ENCODE data around the gene CEP97.
A peak's percentile ranks its signal among the peaks of the same experiment; 100 is the strongest.
"Not testable (repeated sequence)": the region's sequence is repeated elsewhere in the genome, so short reads cannot be mapped to it uniquely, and the experiment has no call there.

The CEP97 gene

GRCh38 chr3:101693540-101693939 is 30.9 kb upstream of the CEP97 start:
- peak; percentile 66 for DNase-seq (ENCODE audit: low read depth)
- H3K4me3 ChIP-seq (ENCODE audit: low read depth, low read length), result not testable (repeated sequence)

GRCh38 chr3:101694836-101695235 is 29.6 kb upstream of the CEP97 start:
- not testable (repeated sequence) for DNase-seq (ENCODE audit: low read depth); H3K4me3 ChIP-seq (ENCODE audit: low read depth, low read length)

More at GRCh38 chr3:101693540-101693939, 30.9 kb upstream of the CEP97 start:
- peak; percentile 61 for TF ChIP-seq CTCF (IDR thresholded peaks at IDR 0.05; ENCODE audit: insufficient read depth, low read depth, low read length, missing control alignments)

DNA sequence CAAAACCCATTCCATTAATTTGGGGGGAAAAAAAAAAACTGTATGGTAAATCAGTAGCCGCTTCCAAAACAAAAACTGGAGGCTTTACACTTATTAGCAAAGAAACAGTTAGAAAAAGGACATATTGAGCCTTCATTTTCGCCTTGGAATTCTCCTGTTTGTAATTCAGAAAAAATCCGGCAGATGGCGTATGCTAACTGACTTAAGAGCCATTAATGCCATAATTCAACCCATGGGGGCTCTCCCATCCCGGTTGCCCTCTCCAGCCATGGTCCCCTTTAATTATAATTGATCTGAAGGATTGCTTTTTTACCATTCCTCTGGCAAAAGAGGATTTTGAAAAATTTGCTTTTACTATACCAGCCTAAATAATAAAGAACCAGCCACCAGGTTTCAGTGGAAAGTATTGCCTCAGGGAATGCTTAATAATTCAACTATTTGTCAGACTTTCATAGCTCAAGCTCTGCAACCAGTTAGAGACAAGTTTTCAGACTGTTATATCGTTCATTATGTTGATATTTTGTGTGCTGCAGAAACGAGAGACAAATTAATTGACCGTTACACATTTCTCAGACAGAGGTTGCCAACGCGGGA is 28.5 kb upstream of the CEP97 start:
- TF ChIP-seq CTCF (IDR thresholded peaks at IDR 0.05; ENCODE audit: insufficient read depth, low read depth, low read length, missing control alignments), result peak; percentile 53
- DNase-seq (ENCODE audit: low read depth), result peak; percentile 77
- H3K4me3 ChIP-seq (ENCODE audit: low read depth, low read length), result no peak overlapping the region

DNA sequence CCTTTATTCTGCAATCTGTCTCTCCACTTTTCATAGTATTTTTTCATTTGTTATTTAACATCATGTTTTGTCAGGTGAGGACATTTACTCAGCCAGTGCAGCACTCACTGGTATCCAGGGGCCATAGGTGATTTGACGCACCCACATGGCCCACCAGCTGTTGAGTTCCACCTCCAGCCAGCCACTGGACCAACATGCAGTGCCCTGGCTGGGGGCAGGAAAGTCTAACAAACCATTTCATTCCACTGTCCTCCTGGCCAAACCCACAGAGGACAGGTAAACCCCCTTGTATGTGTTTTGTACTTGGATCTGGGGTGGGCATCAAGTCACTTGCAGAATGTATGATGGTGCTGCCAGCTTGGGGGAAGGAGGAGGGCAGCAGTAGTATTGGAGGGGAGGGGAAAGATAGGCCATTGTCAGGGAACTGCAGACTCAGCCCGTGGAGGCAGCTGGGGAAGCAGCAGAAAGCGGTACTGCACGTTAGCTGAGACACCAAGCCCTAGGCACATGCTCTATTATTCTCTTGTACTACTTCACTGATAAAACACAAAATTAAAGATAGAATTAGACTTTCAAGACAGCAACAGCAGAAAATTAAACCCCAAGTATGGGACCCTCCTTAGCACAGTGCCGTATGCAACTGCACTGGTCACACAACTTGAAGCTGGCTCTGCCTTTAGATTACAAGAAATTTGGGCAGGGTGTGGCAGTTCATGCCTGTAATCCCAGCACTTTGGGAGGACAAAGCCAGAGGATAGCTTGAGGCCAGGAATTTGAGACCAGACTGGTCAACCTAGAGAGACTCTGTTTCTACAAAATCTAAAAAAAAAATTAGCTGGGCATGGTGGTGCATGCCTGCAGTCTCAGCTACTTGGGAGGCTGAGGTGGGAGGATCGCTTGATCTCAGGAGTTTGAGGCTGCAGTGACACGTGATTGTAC is 22.4 kb upstream of the CEP97 start:
- H3K4me3 ChIP-seq (ENCODE audit: low read depth, low read length), result no peak overlapping the region
- TF ChIP-seq CTCF (IDR thresholded peaks at IDR 0.05; ENCODE audit: insufficient read depth, low read depth, low read length, missing control alignments), result no peak
- no peak for DNase-seq (ENCODE audit: low read depth)

DNA sequence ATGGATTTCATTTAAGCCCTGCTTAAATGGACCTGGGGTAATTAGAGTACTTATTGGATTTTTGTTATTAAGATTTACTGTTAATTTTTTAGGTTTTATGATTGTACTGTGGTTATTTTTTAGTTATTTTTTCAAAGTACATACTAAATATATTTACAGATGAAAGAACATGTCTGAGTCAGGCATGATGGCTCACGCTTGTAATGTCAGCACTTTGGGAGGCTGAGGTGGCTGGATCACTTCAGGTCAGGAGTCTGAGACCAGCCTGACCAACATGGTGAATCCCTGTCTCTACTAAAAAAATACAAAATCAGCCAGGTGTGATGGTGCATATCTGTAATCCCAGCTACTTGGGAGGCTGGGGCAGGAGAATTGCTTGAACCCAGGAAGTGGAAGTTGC is 21.7 kb upstream of the CEP97 start:
- DNase-seq (ENCODE audit: low read depth), result no peak
- no peak overlapping the region for H3K4me3 ChIP-seq (ENCODE audit: low read depth, low read length)
- TF ChIP-seq CTCF (IDR thresholded peaks at IDR 0.05; ENCODE audit: insufficient read depth, low read depth, low read length, missing control alignments), result no peak

- no peak overlapping the region for H3K4me3 ChIP-seq (ENCODE audit: low read depth, low read length)
- DNase-seq (ENCODE audit: low read depth), result no peak
- TF ChIP-seq CTCF (IDR thresholded peaks at IDR 0.05; ENCODE audit: insufficient read depth, low read depth, low read length, missing control alignments), result no peak
Measured at GRCh38 chr3:101703169-101703568, 21.2 kb upstream of the CEP97 start.

DNA sequence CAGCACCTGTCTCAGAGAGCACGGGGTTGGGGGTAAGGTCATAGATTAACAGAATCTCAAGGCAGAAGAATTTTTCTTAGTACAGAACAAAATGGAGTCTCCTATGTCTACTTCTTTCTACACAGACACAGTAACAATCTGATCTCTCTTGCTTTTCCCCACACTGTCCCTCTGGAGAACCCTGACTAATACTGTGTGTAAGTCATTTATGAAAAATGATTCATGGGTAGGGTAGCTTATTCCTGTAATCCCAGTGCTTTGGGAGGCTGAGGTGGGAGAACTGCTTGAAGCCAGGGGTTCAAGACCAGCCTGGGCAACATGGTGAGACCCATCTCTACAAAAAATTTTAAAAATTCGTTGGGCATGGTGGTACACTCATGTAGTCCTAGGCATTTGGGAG is 19.8 kb upstream of the CEP97 start:
- H3K4me3 ChIP-seq (ENCODE audit: low read depth, low read length); DNase-seq (ENCODE audit: low read depth): not testable (repeated sequence)

GRCh38 chr3:101709126-101709525 is 15.3 kb upstream of the CEP97 start:
- DNase-seq (ENCODE audit: low read depth), result no peak
- H3K4me3 ChIP-seq (ENCODE audit: low read depth, low read length), result no peak overlapping the region
- TF ChIP-seq CTCF (IDR thresholded peaks at IDR 0.05; ENCODE audit: insufficient read depth, low read depth, low read length, missing control alignments), result no peak
